ENCODE results near the gene IMPDH1.
"Not testable (repeated sequence)": the region's sequence is repeated elsewhere in the genome, so short reads cannot be mapped to it uniquely, and the experiment has no call there.

The IMPDH1 gene

DNA sequence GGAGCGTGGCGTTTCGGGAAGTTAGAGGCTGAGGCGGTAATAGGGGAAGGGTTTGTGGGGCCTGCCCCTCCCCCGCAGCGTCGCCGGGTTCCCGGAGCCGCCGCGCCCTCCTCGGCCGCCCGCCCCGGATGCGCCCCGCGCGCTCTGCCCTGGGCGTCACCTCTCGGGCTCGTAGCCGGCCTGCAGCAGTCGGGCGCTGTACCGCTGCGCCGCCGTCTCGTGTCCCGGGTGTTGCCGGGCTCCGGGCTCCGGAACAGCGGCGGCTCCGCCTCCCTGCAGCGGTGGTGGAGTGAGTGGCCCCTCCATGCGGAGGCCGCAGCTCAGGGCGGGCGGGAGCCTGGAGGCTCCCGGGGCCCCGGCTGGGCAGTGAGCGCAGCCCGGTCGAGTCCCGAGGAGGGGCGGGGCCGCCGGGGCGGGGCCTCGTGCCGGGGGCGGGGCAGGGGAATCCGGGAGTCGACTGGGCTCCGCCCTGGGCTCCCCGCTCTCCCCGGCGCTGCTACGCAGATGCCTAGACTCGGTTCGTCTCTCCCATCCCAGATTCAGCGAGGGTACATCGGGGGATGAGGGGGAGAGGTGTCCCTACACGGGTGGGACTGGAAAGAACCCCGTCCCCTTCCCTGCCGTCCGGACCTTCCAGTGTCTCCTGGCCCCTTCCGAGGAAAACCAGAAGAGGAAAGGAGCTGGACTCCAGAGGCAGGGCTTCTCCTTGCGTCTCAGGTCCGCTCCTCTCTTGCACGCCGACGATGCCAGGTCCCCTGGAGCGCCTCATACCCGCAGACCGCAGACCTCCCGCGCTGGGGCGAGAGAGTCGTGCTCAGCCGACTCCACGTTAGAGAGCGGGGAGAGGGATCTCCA is at the start of gene IMPDH1:
IMPDH1 (minus strand) TSS at position 387 of the 855 bp plus-strand sequence; CDS start at position 306, 81 bp downstream.
- H3K9ac ChIP-seq (ENCODE audit: low read length), result peak within 1 kb of the TSS; percentile 37; the same call in 1 of the 2 replicates
- H3K79me2 ChIP-seq (ENCODE audit: low read length), result peaks cover 8% of the 10 kb centered on the region
- no peaks in the 10 kb centered on the region for H3K9me3 ChIP-seq (replicated peaks; ENCODE audit: insufficient read depth, low read length)
- H3K4me2 ChIP-seq (ENCODE audit: low read depth, low read length), result peak within 1 kb of the TSS; percentile 97
- peaks cover 6% of the 10 kb centered on the region; the same call in 1 of the 2 replicates for H3K4me1 ChIP-seq (ENCODE audit: low read length)
- peaks cover 38% of the 10 kb centered on the region for H3K27me3 ChIP-seq (replicated peaks; ENCODE audit: insufficient read depth, low read length)
- H3F3A ChIP-seq (ENCODE audit: insufficient read depth, low read length), result peaks cover 25% of the 10 kb centered on the region
- peak; percentile 84 for DNase-seq
- no peaks in the 10 kb centered on the region for H4K20me1 ChIP-seq (ENCODE audit: insufficient read depth, low read length)
- H2AFZ ChIP-seq (ENCODE audit: low read length), result peak within 1 kb of the TSS; percentile 99
- no peaks in the 10 kb centered on the region for H3K36me3 ChIP-seq (replicated peaks; ENCODE audit: insufficient read depth, low read length)
- peak within 1 kb of the TSS; percentile 96 for H3K4me3 ChIP-seq (ENCODE audit: low read length)
- TF ChIP-seq EZH2phosphoT487 (IDR thresholded peaks at IDR 0.05; ENCODE audit: low read length), result no peak
- TF ChIP-seq, protein P1, sequence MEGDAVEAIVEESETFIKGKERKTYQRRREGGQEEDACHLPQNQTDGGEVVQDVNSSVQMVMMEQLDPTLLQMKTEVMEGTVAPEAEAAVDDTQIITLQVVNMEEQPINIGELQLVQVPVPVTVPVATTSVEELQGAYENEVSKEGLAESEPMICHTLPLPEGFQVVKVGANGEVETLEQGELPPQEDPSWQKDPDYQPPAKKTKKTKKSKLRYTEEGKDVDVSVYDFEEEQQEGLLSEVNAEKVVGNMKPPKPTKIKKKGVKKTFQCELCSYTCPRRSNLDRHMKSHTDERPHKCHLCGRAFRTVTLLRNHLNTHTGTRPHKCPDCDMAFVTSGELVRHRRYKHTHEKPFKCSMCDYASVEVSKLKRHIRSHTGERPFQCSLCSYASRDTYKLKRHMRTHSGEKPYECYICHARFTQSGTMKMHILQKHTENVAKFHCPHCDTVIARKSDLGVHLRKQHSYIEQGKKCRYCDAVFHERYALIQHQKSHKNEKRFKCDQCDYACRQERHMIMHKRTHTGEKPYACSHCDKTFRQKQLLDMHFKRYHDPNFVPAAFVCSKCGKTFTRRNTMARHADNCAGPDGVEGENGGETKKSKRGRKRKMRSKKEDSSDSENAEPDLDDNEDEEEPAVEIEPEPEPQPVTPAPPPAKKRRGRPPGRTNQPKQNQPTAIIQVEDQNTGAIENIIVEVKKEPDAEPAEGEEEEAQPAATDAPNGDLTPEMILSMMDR (IDR thresholded peaks at IDR 0.05; ENCODE audit: low read length), result no peak
- TF ChIP-seq EZH2 (optimal IDR thresholded peaks at IDR 0.05; ENCODE audit: low read depth, low read length), result no peak
- no peak within 1 kb of the TSS for H3K27ac ChIP-seq (ENCODE audit: low read length)
- H3K9me2 ChIP-seq (replicated peaks; ENCODE audit: insufficient read depth, low read length), result no peaks in the 10 kb centered on the region

DNA sequence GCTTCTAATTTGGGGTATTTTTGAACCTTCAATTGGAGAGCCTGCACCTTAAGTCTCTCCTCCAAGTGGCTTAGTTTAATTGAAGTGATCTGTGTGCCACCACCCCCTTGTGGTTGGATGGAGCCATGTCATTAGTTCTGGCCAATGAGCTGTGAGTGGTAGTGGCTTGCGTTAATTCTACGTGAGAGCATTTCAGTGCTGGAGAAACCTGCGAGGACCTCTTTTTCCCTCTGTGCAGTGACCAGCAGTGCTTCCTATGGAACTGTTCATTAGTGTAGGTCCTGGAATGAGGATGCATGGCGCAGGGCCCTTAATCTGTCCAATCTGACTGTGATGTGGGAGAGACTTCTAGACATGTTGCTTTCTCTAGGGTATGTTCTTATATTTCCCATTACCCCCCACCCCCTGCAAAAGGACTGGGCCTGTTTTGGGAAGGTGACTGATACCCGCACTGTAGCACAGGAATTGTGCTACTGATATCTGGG is 49.7 kb upstream of the IMPDH1 start:
- no peak overlapping the region for H3K9ac ChIP-seq (ENCODE audit: low read length)
- no peaks in the 10 kb centered on the region for H3K9me3 ChIP-seq (replicated peaks; ENCODE audit: insufficient read depth, low read length)
- H3F3A ChIP-seq (ENCODE audit: insufficient read depth, low read length), result peaks cover 21% of the 10 kb centered on the region
- H3K27ac ChIP-seq (ENCODE audit: low read length), result no peak overlapping the region; the same call in 1 of the 2 replicates
- H3K9me2 ChIP-seq (replicated peaks; ENCODE audit: insufficient read depth, low read length), result no peaks in the 10 kb centered on the region
- H3K4me2 ChIP-seq (ENCODE audit: low read depth, low read length), result peak overlapping the region; percentile 32; the same call in 1 of the 2 replicates
- TF ChIP-seq EZH2 (optimal IDR thresholded peaks at IDR 0.05; ENCODE audit: low read depth, low read length), result no peak
- TF ChIP-seq, protein P1 (IDR thresholded peaks at IDR 0.05; ENCODE audit: low read length), result peak; percentile 94
- no peak for TF ChIP-seq EZH2phosphoT487 (IDR thresholded peaks at IDR 0.05; ENCODE audit: low read length)
- no peaks in the 10 kb centered on the region for H3K27me3 ChIP-seq (replicated peaks; ENCODE audit: insufficient read depth, low read length)
- H2AFZ ChIP-seq (ENCODE audit: low read length), result no peak overlapping the region
- peak; percentile 86 for DNase-seq
- 0 out of 2 replicates have a peak, but pooled peaks cover 5% of the 10 kb centered on the region for H4K20me1 ChIP-seq (ENCODE audit: insufficient read depth, low read length)
- peaks cover 35% of the 10 kb centered on the region for H3K4me1 ChIP-seq (ENCODE audit: low read length)
- H3K4me3 ChIP-seq (ENCODE audit: low read length), result no peak overlapping the region
- peaks cover 22% of the 10 kb centered on the region for H3K79me2 ChIP-seq (ENCODE audit: low read length)
- no peaks in the 10 kb centered on the region for H3K36me3 ChIP-seq (replicated peaks; ENCODE audit: insufficient read depth, low read length)

DNA sequence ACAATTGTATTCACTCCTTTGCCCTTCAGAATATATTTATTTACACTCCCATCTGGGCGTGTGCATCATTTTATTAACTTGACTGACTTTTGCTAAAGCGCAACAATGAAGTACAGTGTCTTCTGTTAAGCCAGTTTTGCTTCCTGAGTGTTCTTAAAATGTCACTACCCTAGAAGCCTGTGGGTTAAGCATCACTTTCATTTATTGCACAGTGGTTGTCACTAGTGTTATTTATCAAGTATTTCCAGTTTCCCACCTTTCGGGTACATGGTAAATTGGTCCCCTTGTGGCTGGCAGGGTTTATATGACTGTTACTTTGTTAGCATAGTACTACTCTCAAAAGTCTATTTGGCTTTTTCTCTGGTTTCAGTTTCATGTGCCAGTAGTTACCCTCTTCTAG is 49.2 kb upstream of the IMPDH1 start:
- Histone ChIP-seq H3K27ac (ENCODE audit: low read length) (peak overlapping the region; percentile 12; the same call in 1 of the 2 replicates), H3K4me2 (ENCODE audit: low read depth, low read length) (peak overlapping the region; percentile 32), H3K4me3 (ENCODE audit: low read length) (no peak overlapping the region), H3K4me1 (ENCODE audit: low read length) (peaks cover 35% of the 10 kb centered on the region), H4K20me1 (ENCODE audit: insufficient read depth, low read length) (0 out of 2 replicates have a peak, but pooled peaks cover 5% of the 10 kb centered on the region), H3K79me2 (ENCODE audit: low read length) (peaks cover 22% of the 10 kb centered on the region), H2AFZ (ENCODE audit: low read length) (no peak overlapping the region), H3K9ac (ENCODE audit: low read length) (no peak overlapping the region), H3K9me3 (replicated peaks; ENCODE audit: insufficient read depth, low read length) (no peaks in the 10 kb centered on the region), H3K27me3 (replicated peaks; ENCODE audit: insufficient read depth, low read length) (no peaks in the 10 kb centered on the region), H3F3A (ENCODE audit: insufficient read depth, low read length) (peaks cover 25% of the 10 kb centered on the region), H3K36me3 (replicated peaks; ENCODE audit: insufficient read depth, low read length) (no peaks in the 10 kb centered on the region), H3K9me2 (replicated peaks; ENCODE audit: insufficient read depth, low read length) (no peaks in the 10 kb centered on the region)
- no peak for TF ChIP-seq EZH2 (optimal IDR thresholded peaks at IDR 0.05; ENCODE audit: low read depth, low read length)
- TF ChIP-seq EZH2phosphoT487 (IDR thresholded peaks at IDR 0.05; ENCODE audit: low read length), result no peak
- TF ChIP-seq, protein P1 (IDR thresholded peaks at IDR 0.05; ENCODE audit: low read length), result no peak
- DNase-seq, result no peak

DNA sequence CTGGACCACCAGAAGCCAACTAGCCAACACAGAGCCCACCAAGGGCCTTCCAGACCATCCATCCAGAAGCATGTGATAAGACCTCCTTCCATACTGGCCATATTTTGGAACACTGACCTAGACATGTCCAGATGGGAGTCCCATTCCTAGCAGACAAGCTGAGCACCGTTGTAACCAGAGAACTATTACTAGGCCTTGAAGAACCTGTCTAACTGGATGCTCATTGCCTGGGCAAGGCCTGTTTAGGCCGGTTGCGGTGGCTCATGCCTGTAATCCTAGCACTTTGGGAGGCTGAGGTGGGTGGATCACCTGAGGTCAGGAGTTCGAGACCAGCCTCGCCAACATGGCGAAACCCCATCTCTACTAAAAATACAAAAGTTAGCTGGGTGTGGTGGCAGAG is 47.6 kb upstream of the IMPDH1 start:
- not testable (repeated sequence) for H3K9ac ChIP-seq (ENCODE audit: low read length); H3K27me3 ChIP-seq (replicated peaks; ENCODE audit: insufficient read depth, low read length); H3K4me3 ChIP-seq (ENCODE audit: low read length); DNase-seq; H4K20me1 ChIP-seq (ENCODE audit: insufficient read depth, low read length); H3K9me3 ChIP-seq (replicated peaks; ENCODE audit: insufficient read depth, low read length); H3K36me3 ChIP-seq (replicated peaks; ENCODE audit: insufficient read depth, low read length); H2AFZ ChIP-seq (ENCODE audit: low read length); H3K27ac ChIP-seq (ENCODE audit: low read length); H3K9me2 ChIP-seq (replicated peaks; ENCODE audit: insufficient read depth, low read length)
- Histone ChIP-seq H3K4me2 (ENCODE audit: low read depth, low read length) (peak overlapping the region; percentile 71; the same call in 1 of the 2 replicates), H3F3A (ENCODE audit: insufficient read depth, low read length) (peaks cover 25% of the 10 kb centered on the region), H3K79me2 (ENCODE audit: low read length) (peaks cover 22% of the 10 kb centered on the region), H3K4me1 (ENCODE audit: low read length) (peaks cover 35% of the 10 kb centered on the region)
